Liver (tissue), 3 donors: ENCODE data around the gene NXPH1.

ENCODE experiments used
- ATF3 ChIP-seq: IDR thresholded peaks from 2 replicates; pipeline ENCODE4 v1.6.1; 2016; ENCODE audit warnings: antibody characterized with exemption
- EGR1 ChIP-seq, 2 donors: IDR thresholded peaks; 2 replicates each; pipeline ENCODE4 v1.6.1; 2016 to 2018; ENCODE audit warnings: antibody characterized with exemption in 2 of 2, low read depth in 2 of 2
- FOXA1 ChIP-seq: IDR thresholded peaks from 2 replicates; pipeline ENCODE4 v1.6.1; 2016; ENCODE audit warnings: antibody characterized with exemption
- GABPA ChIP-seq, 2 donors: IDR thresholded peaks in 1 of 2; conservative IDR thresholded peaks in 1 of 2; 2 replicates each; pipeline ENCODE4 v1.6.1; 2016; ENCODE audit warnings: antibody characterized with exemption in 2 of 2, mild to moderate bottlenecking in 1 of 2, moderate library complexity in 1 of 2
- NR2F2 ChIP-seq: IDR thresholded peaks from 2 replicates; pipeline ENCODE4 v1.6.1; 2016; ENCODE audit warnings: antibody characterized with exemption
- RAD21 ChIP-seq, 2 donors: IDR thresholded peaks; 2 replicates each; pipeline ENCODE4 v1.6.1; 2016; ENCODE audit warnings: antibody characterized with exemption in 2 of 2, mild to moderate bottlenecking in 2 of 2
- REST ChIP-seq: IDR thresholded peaks from 2 replicates; pipeline ENCODE4 v1.6.1; 2016; ENCODE audit warnings: antibody characterized with exemption, mild to moderate bottlenecking
- RXRA ChIP-seq, 2 donors: IDR thresholded peaks; 2 replicates each; pipeline ENCODE4 v1.6.1; 2017 to 2018; ENCODE audit warnings: antibody characterized with exemption in 2 of 2, mild to moderate bottlenecking in 1 of 2
- SP1 ChIP-seq: IDR thresholded peaks from 2 replicates; pipeline ENCODE4 v1.6.1; 2018; ENCODE audit warnings: antibody characterized with exemption, mild to moderate bottlenecking
- YY1 ChIP-seq: IDR thresholded peaks from 2 replicates; pipeline ENCODE4 v1.6.1; 2016; ENCODE audit warnings: antibody characterized with exemption, mild to moderate bottlenecking
- ZBTB33 ChIP-seq: IDR thresholded peaks from 2 replicates; pipeline ENCODE4 v1.6.1; 2016; ENCODE audit warnings: antibody characterized with exemption
- TF ChIP-seq, protein P1 (sequence below): fragments of 150-350 bp; IDR thresholded peaks from 2 replicates; pipeline ENCODE4 v1.5.1; 2017; ENCODE audit warnings: improper control_type of control experiment, low read depth, low read length; ENCODE audit not compliant: missing input control
- TF ChIP-seq, protein P2 (sequence below): IDR thresholded peaks from 2 replicates; pipeline ENCODE4 v1.6.1; 2016; ENCODE audit warnings: antibody characterized with exemption
- donor health status: healthy.
- donor health status: healthy.

DNA sequence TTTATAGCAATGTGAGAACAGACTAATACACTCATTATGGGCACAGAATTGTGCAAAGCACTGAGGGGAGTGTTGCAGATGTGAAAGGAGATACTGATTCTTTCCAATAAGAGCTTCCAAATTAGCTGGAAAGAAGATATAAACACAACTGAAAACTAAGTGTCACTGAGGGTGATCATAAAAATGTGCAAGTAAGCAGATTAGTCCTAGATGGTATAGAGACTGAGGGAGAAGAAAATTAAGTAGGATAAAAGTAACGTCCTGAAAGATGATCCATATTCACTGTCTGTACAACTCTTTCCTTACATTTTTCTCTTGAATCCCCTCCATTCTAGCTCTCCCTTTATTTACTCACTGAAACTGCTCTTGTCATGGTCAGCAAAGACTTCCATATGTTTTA, 11.2 kb upstream of the NXPH1 start:
- TF ChIP-seq, protein P1, sequence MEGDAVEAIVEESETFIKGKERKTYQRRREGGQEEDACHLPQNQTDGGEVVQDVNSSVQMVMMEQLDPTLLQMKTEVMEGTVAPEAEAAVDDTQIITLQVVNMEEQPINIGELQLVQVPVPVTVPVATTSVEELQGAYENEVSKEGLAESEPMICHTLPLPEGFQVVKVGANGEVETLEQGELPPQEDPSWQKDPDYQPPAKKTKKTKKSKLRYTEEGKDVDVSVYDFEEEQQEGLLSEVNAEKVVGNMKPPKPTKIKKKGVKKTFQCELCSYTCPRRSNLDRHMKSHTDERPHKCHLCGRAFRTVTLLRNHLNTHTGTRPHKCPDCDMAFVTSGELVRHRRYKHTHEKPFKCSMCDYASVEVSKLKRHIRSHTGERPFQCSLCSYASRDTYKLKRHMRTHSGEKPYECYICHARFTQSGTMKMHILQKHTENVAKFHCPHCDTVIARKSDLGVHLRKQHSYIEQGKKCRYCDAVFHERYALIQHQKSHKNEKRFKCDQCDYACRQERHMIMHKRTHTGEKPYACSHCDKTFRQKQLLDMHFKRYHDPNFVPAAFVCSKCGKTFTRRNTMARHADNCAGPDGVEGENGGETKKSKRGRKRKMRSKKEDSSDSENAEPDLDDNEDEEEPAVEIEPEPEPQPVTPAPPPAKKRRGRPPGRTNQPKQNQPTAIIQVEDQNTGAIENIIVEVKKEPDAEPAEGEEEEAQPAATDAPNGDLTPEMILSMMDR: no peak
- TF ChIP-seq, protein P2, sequence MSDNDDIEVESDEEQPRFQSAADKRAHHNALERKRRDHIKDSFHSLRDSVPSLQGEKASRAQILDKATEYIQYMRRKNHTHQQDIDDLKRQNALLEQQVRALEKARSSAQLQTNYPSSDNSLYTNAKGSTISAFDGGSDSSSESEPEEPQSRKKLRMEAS: no peak
- TF ChIP-seq ZBTB33 (no peak), EGR1 (IDR thresholded peaks at IDR 0.05; ENCODE audit: low read depth in 2 of 2) (no peak), REST (no peak), ATF3 (no peak), GABPA (IDR thresholded peaks at IDR 0.05 in 1 of 2, conservative IDR thresholded peaks at IDR 0.05 in 1 of 2) (no peak), RAD21 (IDR thresholded peaks at IDR 0.05) (no peak), YY1 (no peak), NR2F2 (no peak), SP1 (no peak), FOXA1 (no peak), RXRA (IDR thresholded peaks at IDR 0.05) (no peak)
